Measurements from ENCODE around the gene FAM219B. TPM values are rescaled to one million over a fixed set of nuclear protein-coding genes. Genes with fewer than 3 reads are reported as not detected.
A peak's percentile ranks its signal among the peaks of the same experiment; 100 is the strongest.

FAM219B gene
- total RNA-seq, 1 experiment from 2014 or later = 99.6 TPM

DNA sequence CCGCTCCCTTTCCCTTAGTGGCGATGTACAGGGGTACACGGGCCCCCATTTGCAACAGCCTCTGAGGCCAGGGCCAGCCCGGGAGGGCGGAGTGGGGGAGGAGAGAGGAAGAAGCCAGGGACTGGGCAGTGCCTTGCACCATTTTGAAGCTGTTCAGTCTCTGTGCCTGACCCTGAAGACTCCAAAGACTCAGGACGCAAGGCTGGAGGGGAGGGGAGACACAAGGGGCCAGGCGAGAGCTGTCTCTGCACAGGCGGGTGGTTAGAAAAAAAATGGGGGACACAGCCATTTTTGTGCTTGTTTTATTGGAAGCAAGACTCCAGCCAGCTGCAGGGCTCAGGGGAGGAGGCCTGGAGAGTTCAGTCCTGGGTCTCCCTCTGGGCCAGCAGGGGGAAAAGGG lies 48.4 kb upstream of the FAM219B start (continued):
- TF ChIP-seq ARID4B (CRISPR knock-in tag; IDR thresholded peaks at IDR 0.05; ENCODE audit: borderline replicate concordance) = no peak
- no peak for TF ChIP-seq ATF6 (CRISPR knock-in tag; IDR thresholded peaks at IDR 0.05)
- no peak for TF ChIP-seq RORB (CRISPR knock-in tag; IDR thresholded peaks at IDR 0.05)
- TF ChIP-seq ZNF219 (CRISPR knock-in tag; IDR thresholded peaks at IDR 0.05; ENCODE audit: borderline replicate concordance) = no peak
- TF ChIP-seq CREB1 (CRISPR knock-in tag; IDR thresholded peaks at IDR 0.05) = no peak
- no peak for TF ChIP-seq ZNF396 (CRISPR knock-in tag; IDR thresholded peaks at IDR 0.05; ENCODE audit: borderline replicate concordance)

- DNase-seq (ENCODE audit: low spot score) (no peak), ATAC-seq (no peak)
- ChIA-PET CTCF (interaction anchor here (1.0 to 4.0 kb wide), 7 partner anchors 12 to 413 kb away, joined by 3 to 24 read pairs (median 3); no protein-coding TSS in a partner anchor), POLR2A (no interaction called here)
- Mint-ChIP-seq H3K9me3 (no peaks in the 10 kb centered on the region), H3K4me1 (peaks cover 47% of the 10 kb centered on the region), H3K36me3 (no peaks in the 10 kb centered on the region), H3K4me3 (peak overlapping the region; percentile 86), H3K27ac (no peak overlapping the region), H3K27me3 (ENCODE audit: low read depth) (peaks cover 35% of the 10 kb centered on the region)
- TF ChIP-seq GABPB1 (CRISPR knock-in tag; IDR thresholded peaks at IDR 0.05) (no peak), FOXK1 (CRISPR knock-in tag; IDR thresholded peaks at IDR 0.05) (no peak), GTF2I (CRISPR knock-in tag; conservative IDR thresholded peaks at IDR 0.05) (no peak), TCF7 (CRISPR knock-in tag; IDR thresholded peaks at IDR 0.05; ENCODE audit: low read depth) (no peak), ZNF232 (CRISPR knock-in tag; IDR thresholded peaks at IDR 0.05) (no peak), NR2C2 (CRISPR knock-in tag; IDR thresholded peaks at IDR 0.05) (no peak), ARID4B (CRISPR knock-in tag; IDR thresholded peaks at IDR 0.05; ENCODE audit: borderline replicate concordance) (no peak), PRRX2 (CRISPR knock-in tag; IDR thresholded peaks at IDR 0.05) (no peak)
- TF ChIP-seq, protein P1, sequence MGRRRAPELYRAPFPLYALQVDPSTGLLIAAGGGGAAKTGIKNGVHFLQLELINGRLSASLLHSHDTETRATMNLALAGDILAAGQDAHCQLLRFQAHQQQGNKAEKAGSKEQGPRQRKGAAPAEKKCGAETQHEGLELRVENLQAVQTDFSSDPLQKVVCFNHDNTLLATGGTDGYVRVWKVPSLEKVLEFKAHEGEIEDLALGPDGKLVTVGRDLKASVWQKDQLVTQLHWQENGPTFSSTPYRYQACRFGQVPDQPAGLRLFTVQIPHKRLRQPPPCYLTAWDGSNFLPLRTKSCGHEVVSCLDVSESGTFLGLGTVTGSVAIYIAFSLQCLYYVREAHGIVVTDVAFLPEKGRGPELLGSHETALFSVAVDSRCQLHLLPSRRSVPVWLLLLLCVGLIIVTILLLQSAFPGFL (CRISPR knock-in tag; IDR thresholded peaks at IDR 0.05; ENCODE audit: borderline replicate concordance) = no peak
- TF ChIP-seq, protein P2, sequence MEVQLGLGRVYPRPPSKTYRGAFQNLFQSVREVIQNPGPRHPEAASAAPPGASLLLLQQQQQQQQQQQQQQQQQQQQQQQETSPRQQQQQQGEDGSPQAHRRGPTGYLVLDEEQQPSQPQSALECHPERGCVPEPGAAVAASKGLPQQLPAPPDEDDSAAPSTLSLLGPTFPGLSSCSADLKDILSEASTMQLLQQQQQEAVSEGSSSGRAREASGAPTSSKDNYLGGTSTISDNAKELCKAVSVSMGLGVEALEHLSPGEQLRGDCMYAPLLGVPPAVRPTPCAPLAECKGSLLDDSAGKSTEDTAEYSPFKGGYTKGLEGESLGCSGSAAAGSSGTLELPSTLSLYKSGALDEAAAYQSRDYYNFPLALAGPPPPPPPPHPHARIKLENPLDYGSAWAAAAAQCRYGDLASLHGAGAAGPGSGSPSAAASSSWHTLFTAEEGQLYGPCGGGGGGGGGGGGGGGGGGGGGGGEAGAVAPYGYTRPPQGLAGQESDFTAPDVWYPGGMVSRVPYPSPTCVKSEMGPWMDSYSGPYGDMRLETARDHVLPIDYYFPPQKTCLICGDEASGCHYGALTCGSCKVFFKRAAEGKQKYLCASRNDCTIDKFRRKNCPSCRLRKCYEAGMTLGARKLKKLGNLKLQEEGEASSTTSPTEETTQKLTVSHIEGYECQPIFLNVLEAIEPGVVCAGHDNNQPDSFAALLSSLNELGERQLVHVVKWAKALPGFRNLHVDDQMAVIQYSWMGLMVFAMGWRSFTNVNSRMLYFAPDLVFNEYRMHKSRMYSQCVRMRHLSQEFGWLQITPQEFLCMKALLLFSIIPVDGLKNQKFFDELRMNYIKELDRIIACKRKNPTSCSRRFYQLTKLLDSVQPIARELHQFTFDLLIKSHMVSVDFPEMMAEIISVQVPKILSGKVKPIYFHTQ (CRISPR knock-in tag; IDR thresholded peaks at IDR 0.05) = no peak
Measured at GRCh38 chr15:74954515-74954914, 47.9 kb upstream of the FAM219B start.
